Muscle layer of duodenum (tissue), 2 donors: ENCODE measurements around the gene THEM5.

Experiments used
- H3K27ac ChIP-seq: one replicate; pipeline ENCODE4 v1.7.0; 2013; ENCODE audit warnings: mild to moderate bottlenecking, low read length
- H3K27me3 ChIP-seq: one replicate; pipeline ENCODE4 v1.7.0; 2013; ENCODE audit warnings: low read depth, mild to moderate bottlenecking, control low read depth, low read length
- H3K36me3 ChIP-seq, 2 donors: one replicate each; pipeline ENCODE4 v1.7.0; 2013; ENCODE audit warnings: low read length in 2 of 2, control low read depth in 1 of 2, mild to moderate bottlenecking in 1 of 2; ENCODE audit not compliant: insufficient read depth in 2 of 2, control insufficient read depth in 1 of 2
- H3K4me1 ChIP-seq, 2 donors: one replicate each; pipeline ENCODE4 v1.7.0; 2013; ENCODE audit warnings: low read length in 2 of 2, mild to moderate bottlenecking in 2 of 2, control low read depth in 1 of 2, moderate library complexity in 1 of 2; ENCODE audit not compliant: insufficient read depth in 2 of 2, control insufficient read depth in 1 of 2
- H3K4me3 ChIP-seq, 2 donors: one replicate each; pipeline ENCODE4 v1.7.0; 2013; ENCODE audit warnings: low read length in 2 of 2, low read depth in 1 of 2, mild to moderate bottlenecking in 1 of 2
- H3K9me3 ChIP-seq, 2 donors: one replicate each; pipeline ENCODE4 v1.7.0; 2013; ENCODE audit warnings: low read length in 2 of 2, control low read depth in 1 of 2, mild to moderate bottlenecking in 1 of 2; ENCODE audit not compliant: control insufficient read depth in 1 of 2
- donor health status: healthy.

Gene THEM5

GRCh38 chr1:151838222-151839081 is 15.1 kb downstream of the THEM5 start:
- H3K4me3 ChIP-seq, result peak overlapping the region in 1 of 2 donors; percentile 55
- no peaks in the 10 kb centered on the region for H3K9me3 ChIP-seq
- no peak overlapping the region for H3K27ac ChIP-seq
- peaks cover 25% of the 10 kb centered on the region for H3K27me3 ChIP-seq
- H3K4me1 ChIP-seq, result peaks cover 5 to 29% of the 10 kb centered on the region in 2 donors
- H3K36me3 ChIP-seq, result no peaks in the 10 kb centered on the region

GRCh38 chr1:151837884-151838221 is 15.7 kb downstream of the THEM5 start:
- Histone ChIP-seq H3K36me3 (no peaks in the 10 kb centered on the region), H3K4me1 (peaks cover 5 to 29% of the 10 kb centered on the region in 2 donors), H3K27ac (no peak overlapping the region), H3K27me3 (peaks cover 25% of the 10 kb centered on the region), H3K4me3 (peak overlapping the region in 1 of 2 donors; percentile 55), H3K9me3 (no peaks in the 10 kb centered on the region)

GRCh38 chr1:151837197-151837596 is 16.3 kb downstream of the THEM5 start:
- H3K36me3 ChIP-seq, result no peaks in the 10 kb centered on the region
- H3K27ac ChIP-seq, result no peak overlapping the region
- peaks cover 5 to 35% of the 10 kb centered on the region in 2 donors for H3K4me1 ChIP-seq

GRCh38 chr1:151835596-151835995 is 17.9 kb downstream of the THEM5 start:
- Histone ChIP-seq H3K36me3 (no peaks in the 10 kb centered on the region), H3K9me3 (no peaks in the 10 kb centered on the region), H3K4me3 (no peak overlapping the region), H3K27me3 (peaks cover 25% of the 10 kb centered on the region), H3K4me1 (peaks cover 5 to 35% of the 10 kb centered on the region in 2 donors), H3K27ac (no peak overlapping the region)

More at GRCh38 chr1:151837197-151837596, 16.3 kb downstream of the THEM5 start:
- Histone ChIP-seq H3K4me3 (no peak overlapping the region), H3K27me3 (peaks cover 25% of the 10 kb centered on the region), H3K9me3 (no peaks in the 10 kb centered on the region)

- Histone ChIP-seq H3K36me3 (no peaks in the 10 kb centered on the region), H3K27me3 (peaks cover 19% of the 10 kb centered on the region), H3K4me3 (no peak overlapping the region), H3K9me3 (no peaks in the 10 kb centered on the region), H3K4me1 (peaks cover 9 to 24% of the 10 kb centered on the region in 2 donors), H3K27ac (no peak overlapping the region)
These were observed 19.3 kb downstream of the THEM5 start for GRCh38 chr1:151834239-151834638.

GRCh38 chr1:151833172-151833900 is 20.2 kb downstream of the THEM5 start:
- Histone ChIP-seq H3K4me1 (peaks cover 9 to 15% of the 10 kb centered on the region in 2 donors), H3K9me3 (no peaks in the 10 kb centered on the region), H3K4me3 (no peak overlapping the region), H3K27ac (no peak overlapping the region), H3K36me3 (no peaks in the 10 kb centered on the region), H3K27me3 (peaks cover 12% of the 10 kb centered on the region)

- Histone ChIP-seq H3K4me3 (no peak overlapping the region), H3K27ac (peak overlapping the region; percentile 8), H3K4me1 (peaks cover 8 to 9% of the 10 kb centered on the region in 2 donors), H3K9me3 (no peaks in the 10 kb centered on the region), H3K27me3 (peaks cover 7% of the 10 kb centered on the region), H3K36me3 (no peaks in the 10 kb centered on the region)
These were observed 21.1 kb downstream of the THEM5 start for GRCh38 chr1:151832318-151832980.

- H3K27me3 ChIP-seq, result peaks cover 3% of the 10 kb centered on the region
- no peaks in the 10 kb centered on the region for H3K9me3 ChIP-seq
- H3K4me3 ChIP-seq, result peak within 1 kb of the TSS in 1 of 2 donors; percentile 48
- no peaks in the 10 kb centered on the region for H3K36me3 ChIP-seq
- peak within 1 kb of the TSS; percentile 90 for H3K27ac ChIP-seq
- H3K4me1 ChIP-seq, result peaks cover 6 to 9% of the 10 kb centered on the region in 2 donors
These were observed 21.9 kb downstream of the THEM5 start, which contains the start of gene RORC for GRCh38 chr1:151831605-151832004. Gene RORC (minus strand): TSS chr1:151831802. CDS start chr1:151831764, 38 bp downstream.

- peaks cover 6 to 9% of the 10 kb centered on the region in 2 donors for H3K4me1 ChIP-seq
- H3K27ac ChIP-seq, result peak overlapping the region; percentile 90
- no peaks in the 10 kb centered on the region for H3K36me3 ChIP-seq
- H3K9me3 ChIP-seq, result no peaks in the 10 kb centered on the region
- H3K27me3 ChIP-seq, result peaks cover 3% of the 10 kb centered on the region
- H3K4me3 ChIP-seq, result peak overlapping the region in 1 of 2 donors; percentile 48
These were observed 22.3 kb downstream of the THEM5 start for GRCh38 chr1:151831256-151831591.

- peaks cover 3% of the 10 kb centered on the region for H3K27me3 ChIP-seq
- no peak overlapping the region for H3K4me3 ChIP-seq
- H3K36me3 ChIP-seq, result no peaks in the 10 kb centered on the region
- H3K4me1 ChIP-seq, result peaks cover 4 to 6% of the 10 kb centered on the region in 2 donors
- H3K9me3 ChIP-seq, result no peaks in the 10 kb centered on the region
- no peak overlapping the region for H3K27ac ChIP-seq
These were observed 23.5 kb downstream of the THEM5 start for GRCh38 chr1:151830055-151830454.
